ENCODE data around the gene PIEZO1. TPM values are rescaled to one million over a fixed set of nuclear protein-coding genes. Genes with fewer than 3 reads are reported as not detected.

PIEZO1 gene
- total RNA-seq, 6 donors from 2014 or later: 107 to 535 (median 239) TPM

DNA sequence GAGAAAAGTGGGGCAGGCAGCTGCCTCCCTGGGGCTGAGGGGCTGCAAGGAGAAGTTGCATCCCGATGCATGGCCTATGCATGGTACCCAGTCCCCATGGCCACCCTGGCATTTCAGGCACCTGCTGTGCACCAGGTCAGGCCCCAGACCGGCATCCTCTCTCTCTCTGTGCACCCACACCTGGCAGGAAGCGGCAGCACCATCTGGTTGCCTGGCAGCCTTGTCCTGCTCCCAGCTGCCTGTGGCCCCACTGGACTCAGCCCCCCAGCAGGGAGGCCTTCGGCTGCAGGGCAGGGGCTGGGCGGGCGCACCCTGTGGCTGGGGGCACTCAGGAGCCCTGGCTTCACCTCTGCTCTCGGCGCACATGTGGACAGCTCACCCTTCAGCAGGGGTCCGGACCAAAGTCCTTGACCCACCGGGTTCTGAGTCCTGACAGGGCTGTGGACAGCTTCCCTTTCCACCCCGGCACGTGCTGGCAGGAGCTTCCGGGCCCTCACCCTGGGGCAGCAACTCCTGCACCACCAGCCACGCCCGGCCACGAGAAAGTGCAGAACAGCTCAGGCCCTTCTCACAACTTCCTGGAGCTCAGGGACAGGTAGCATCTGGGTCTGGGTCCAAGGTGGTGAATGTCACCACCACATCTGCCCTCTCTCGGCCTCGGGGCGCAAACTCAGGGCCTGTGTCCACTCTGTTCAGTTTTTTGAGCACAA, 42.0 kb downstream of the PIEZO1 start:
- peaks cover 26 to 34% (median 33%) of the 10 kb centered on the region in 4 donors for H3K4me1 ChIP-seq
- DNase-seq (peak in 1 of 2 donors; percentile 71), ATAC-seq (ENCODE audit: low FRiP score in 2 of 2) (no peak)
- no peaks in the 10 kb centered on the region for H3K9me3 ChIP-seq
- TF ChIP-seq EP300 (IDR thresholded peaks at IDR 0.05): no peak
- TF ChIP-seq, protein P1, sequence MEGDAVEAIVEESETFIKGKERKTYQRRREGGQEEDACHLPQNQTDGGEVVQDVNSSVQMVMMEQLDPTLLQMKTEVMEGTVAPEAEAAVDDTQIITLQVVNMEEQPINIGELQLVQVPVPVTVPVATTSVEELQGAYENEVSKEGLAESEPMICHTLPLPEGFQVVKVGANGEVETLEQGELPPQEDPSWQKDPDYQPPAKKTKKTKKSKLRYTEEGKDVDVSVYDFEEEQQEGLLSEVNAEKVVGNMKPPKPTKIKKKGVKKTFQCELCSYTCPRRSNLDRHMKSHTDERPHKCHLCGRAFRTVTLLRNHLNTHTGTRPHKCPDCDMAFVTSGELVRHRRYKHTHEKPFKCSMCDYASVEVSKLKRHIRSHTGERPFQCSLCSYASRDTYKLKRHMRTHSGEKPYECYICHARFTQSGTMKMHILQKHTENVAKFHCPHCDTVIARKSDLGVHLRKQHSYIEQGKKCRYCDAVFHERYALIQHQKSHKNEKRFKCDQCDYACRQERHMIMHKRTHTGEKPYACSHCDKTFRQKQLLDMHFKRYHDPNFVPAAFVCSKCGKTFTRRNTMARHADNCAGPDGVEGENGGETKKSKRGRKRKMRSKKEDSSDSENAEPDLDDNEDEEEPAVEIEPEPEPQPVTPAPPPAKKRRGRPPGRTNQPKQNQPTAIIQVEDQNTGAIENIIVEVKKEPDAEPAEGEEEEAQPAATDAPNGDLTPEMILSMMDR (IDR thresholded peaks at IDR 0.05): no peak
- TF ChIP-seq POLR2A (IDR thresholded peaks at IDR 0.05): no peak
- TF ChIP-seq POLR2AphosphoS5 (IDR thresholded peaks at IDR 0.05): no peak
- no peaks in the 10 kb centered on the region for H3K27me3 ChIP-seq
- WGBS, 2 donors: 0 to 95% methylated on average over 1 to 13 of the region's 19 CpGs
- peaks cover 0 to 54% (median 33%) of the 10 kb centered on the region in 4 donors for H3K36me3 ChIP-seq
- H3K4me3 ChIP-seq: no peak overlapping the region
- no peak overlapping the region for H3K27ac ChIP-seq

GRCh38 chr16:88741368-88741767, 43.7 kb downstream of the PIEZO1 start:
- Histone ChIP-seq H3K4me1 (peaks cover 26 to 40% (median 31%) of the 10 kb centered on the region in 4 donors), H3K36me3 (peaks cover 0 to 65% (median 36%) of the 10 kb centered on the region in 4 donors), H3K9me3 (no peaks in the 10 kb centered on the region), H3K4me3 (no peak overlapping the region), H3K27ac (no peak overlapping the region), H3K27me3 (no peaks in the 10 kb centered on the region)
- ATAC-seq (ENCODE audit: low FRiP score in 2 of 2) (no peak), DNase-seq (peak in 1 of 2 donors; percentile 70)
- 71 to 89% methylated on average over 3 to 17 of the region's 17 CpGs for WGBS, 2 donors
- TF ChIP-seq EP300 (IDR thresholded peaks at IDR 0.05) (no peak), POLR2AphosphoS5 (IDR thresholded peaks at IDR 0.05) (no peak), POLR2A (IDR thresholded peaks at IDR 0.05) (no peak)

DNA sequence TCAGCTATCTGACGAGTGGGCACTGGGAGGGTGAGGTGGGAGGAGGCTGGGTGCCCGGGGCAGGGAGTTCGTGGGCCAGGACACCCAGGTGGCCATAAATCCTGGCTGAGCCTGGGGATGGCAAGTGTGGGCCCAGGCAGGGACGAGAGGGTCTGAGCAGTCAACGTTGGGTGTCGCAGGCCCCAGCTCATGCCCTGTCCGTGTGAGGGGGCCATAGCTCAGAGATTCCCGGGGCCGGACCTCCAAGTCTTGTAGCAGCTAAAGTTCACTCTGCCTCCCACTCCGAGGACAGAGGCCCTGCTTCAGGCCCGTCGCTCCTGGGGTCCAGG, 44.3 kb downstream of the PIEZO1 start:
- no peaks in the 10 kb centered on the region for H3K27me3 ChIP-seq
- ATAC-seq (ENCODE audit: low FRiP score in 2 of 2): no peak
- 92% methylated on average over 12 of the region's 12 CpGs; no CpG with 5 or more reads in 1 of the 2 donors for WGBS, 2 donors
- no peak overlapping the region for H3K27ac ChIP-seq
- no peaks in the 10 kb centered on the region for H3K9me3 ChIP-seq
- peaks cover 19 to 33% (median 24%) of the 10 kb centered on the region in 4 donors for H3K4me1 ChIP-seq
- H3K4me3 ChIP-seq: no peak overlapping the region
- peaks cover 0 to 72% (median 42%) of the 10 kb centered on the region in 4 donors for H3K36me3 ChIP-seq
- peak in 1 of 2 donors; percentile 75 for DNase-seq
- TF ChIP-seq POLR2AphosphoS5 (IDR thresholded peaks at IDR 0.05): no peak
- TF ChIP-seq, protein P1 (IDR thresholded peaks at IDR 0.05): no peak
- no peak for TF ChIP-seq EP300 (IDR thresholded peaks at IDR 0.05)
- TF ChIP-seq POLR2A (IDR thresholded peaks at IDR 0.05): no peak

DNA sequence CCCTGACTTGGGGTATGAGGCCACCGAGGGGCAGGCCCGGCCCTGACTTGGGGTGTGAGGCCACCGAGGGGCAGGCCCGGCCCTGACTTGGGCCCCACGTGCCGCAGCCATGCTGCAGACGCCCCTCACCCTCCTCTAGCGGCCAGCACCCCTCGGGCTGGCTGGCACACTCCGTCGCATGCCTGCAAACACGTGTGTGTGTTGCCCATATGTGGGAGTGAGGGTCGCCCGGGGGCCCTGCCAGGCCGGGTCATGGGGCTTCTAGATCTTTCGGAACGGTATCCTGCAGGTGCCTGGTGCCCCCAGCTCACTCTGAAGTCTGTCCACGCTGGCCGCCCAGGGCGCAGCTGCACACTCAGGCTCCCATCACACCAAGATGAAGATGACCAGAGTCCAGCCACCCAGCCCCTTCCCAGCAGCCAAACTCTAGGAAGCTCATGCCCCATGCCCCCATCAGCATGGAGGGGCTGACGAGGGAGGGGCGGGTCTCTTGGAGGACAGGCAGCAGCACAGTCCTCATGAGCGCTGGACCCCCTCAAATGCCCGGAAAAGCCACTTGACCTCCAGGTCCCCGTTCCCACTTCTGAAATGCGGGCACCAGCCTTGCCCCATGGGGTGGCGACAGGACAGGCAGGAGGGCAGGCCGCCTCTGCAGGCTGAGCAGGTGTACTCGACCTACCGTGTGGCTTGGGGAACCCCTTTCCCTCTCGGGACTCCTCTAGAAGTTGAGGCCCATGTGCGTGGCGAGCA, 44.9 kb downstream of the PIEZO1 start:
- Histone ChIP-seq H3K27me3 (no peaks in the 10 kb centered on the region), H3K4me3 (no peak overlapping the region), H3K36me3 (peaks cover 0 to 77% (median 46%) of the 10 kb centered on the region in 4 donors), H3K4me1 (peaks cover 14 to 28% (median 21%) of the 10 kb centered on the region in 4 donors), H3K27ac (no peak overlapping the region), H3K9me3 (no peaks in the 10 kb centered on the region)
- 87 to 89% methylated on average over 10 to 19 of the region's 33 CpGs for WGBS, 2 donors
- ATAC-seq (ENCODE audit: low FRiP score in 2 of 2) (no peak), DNase-seq (peak in 1 of 2 donors; percentile 82)
- TF ChIP-seq EP300 (IDR thresholded peaks at IDR 0.05) (no peak), POLR2A (IDR thresholded peaks at IDR 0.05) (no peak), POLR2AphosphoS5 (IDR thresholded peaks at IDR 0.05) (no peak)
- TF ChIP-seq, protein P1 (IDR thresholded peaks at IDR 0.05): no peak
